GM21423 (cell line): Measurements from ENCODE around the gene AK2.
"Not testable (repeated sequence)": the region's sequence is repeated elsewhere in the genome, so short reads cannot be mapped to it uniquely, and the experiment has no call there.

Experiments used
- ATAC-seq: cut with Tn5 transposase; IDR thresholded peaks from one replicate; pipeline ENCODE4 v1.9.1; 2021; ENCODE audit warnings: mild to moderate bottlenecking, moderate library complexity; ENCODE audit not compliant: unreplicated experiment

The AK2 gene

DNA sequence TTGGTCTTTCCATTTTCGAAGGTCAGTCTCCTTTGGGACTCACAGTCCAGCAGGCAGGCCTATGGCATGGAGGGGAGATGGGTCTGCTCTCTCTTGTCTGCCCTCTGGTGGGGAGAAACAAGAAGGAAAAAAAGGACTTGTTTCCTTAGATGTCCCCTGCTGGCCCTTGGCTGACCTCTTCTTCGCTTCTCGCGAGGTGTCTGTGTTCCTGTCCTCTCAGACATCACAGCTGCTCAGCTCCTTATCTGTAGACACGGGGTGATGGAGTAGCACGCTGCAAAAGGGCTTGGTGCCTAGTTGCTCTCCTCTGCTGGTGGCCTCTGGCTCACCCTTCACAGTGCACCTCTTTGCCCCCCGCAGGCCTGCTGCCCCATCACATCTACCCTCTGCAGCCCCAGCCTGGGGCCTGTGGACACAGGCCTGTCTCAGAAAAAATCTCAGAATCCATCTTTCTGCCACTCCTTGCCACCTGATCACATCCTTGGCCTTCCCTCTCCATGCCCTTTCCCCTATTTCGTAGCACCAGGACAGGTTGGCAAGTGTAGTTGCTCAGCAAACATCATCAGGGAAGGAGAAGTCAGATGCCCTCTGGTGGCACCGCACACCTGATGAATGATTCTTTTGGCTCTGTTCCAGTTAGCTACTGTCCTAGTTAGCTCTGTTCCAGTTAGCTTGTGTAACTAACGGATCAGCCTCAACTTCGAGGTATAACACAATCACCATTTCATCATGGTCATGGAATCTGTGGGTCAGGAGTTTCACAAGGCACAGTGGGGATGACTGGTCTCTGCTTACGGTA is 18.7 kb upstream of the AK2 start:
- ATAC-seq, result no peak

DNA sequence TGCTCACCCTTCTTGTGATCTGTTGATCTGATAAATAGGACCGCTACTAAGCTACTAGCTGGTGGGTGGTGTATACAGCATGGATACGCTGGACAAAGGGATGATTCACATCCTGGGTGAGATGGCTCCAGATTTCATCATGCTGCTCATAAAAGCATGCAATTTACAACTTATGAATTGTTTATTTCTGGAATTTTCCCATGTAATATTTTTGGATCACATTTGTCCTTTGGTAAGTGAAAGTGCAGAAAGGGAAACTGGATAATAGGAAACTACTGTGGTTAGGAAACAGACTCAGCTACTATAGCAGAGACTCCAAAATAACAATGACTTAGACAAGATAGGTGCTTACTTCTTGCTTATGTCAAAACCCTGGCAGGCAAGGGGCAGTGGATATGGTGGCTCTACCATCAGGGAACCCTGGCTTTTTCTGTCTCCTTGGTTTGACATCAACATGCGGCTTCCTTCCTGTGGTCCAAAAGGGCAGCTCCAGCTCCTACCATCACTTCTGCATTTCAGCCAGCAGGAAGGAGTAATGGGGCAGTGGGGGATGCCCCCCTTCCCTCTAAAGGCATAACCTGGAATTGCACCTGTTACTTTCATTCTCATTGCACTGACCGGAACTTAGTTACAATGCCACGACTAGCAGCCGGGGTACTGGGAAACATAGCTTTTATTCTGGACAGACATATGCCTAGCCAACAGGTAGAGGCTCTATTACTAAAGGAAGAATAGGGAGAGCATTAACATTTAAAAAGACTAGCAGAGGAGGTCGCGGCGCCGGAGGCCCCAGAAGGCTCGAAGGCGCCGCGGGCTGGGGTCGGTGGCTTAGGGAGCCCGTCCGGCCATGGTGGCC is 13.8 kb upstream of the AK2 start:
- no peak for ATAC-seq

DNA sequence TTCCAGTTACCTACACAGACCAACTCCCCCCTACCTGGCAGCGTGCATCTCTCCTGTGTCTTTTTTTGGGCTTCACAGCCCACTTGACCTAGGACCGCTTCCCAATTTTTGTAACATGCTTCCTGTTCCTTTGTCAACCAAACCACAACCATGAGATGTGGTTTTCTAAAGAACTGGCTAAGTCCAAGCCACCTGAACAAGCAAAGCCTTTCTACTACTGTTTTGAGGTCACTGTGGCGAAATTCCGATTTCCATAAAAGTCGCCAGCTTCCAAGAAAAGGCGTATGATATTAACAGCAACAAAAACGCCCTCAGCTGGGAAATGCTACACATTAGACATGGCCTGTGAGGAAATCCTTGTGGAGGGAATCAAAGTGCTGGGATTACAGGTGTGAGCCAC is 12.7 kb upstream of the AK2 start:
- no peak for ATAC-seq

DNA sequence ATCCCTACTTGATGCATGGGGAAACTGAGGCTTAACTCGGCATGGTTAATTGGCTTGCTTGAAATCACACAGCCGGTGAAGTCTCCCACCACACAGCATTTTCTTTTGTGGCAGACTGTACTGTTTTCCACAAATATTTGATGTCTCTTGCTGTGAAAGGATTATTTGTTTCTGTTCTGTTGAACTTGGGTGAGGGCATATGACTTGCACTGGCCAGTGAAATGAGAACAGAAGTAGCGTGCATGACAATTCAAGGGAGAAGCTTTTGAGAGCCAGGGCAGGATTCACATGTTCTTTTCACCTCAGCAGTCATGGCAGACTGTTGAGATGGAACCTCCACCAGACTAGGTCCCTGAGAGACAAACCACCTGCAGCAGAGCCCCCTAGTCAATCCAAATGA is 11.7 kb upstream of the AK2 start:
- ATAC-seq, result no peak

DNA sequence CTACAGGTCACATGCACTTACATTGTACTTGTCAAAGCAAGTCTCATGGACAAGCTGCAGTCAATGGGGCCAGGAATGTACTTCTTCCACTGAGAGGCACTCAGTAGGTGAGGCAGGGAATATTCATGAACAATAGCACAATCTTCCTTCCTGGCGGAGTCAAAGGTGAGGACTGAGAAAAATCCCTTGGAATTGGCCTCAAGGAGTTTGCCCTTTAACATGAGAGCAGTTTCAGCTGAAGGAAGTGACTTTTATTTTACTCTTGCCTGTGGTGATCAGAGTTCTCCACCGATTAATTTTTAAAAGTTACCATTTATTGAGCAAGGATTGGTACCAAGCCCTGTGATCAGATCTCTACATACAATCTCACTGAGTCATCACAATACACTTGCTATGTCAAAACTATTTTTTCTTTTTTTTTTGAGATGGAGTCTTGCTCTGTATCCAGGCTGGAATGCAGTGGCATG is 11.2 kb upstream of the AK2 start:
- no peak for ATAC-seq

DNA sequence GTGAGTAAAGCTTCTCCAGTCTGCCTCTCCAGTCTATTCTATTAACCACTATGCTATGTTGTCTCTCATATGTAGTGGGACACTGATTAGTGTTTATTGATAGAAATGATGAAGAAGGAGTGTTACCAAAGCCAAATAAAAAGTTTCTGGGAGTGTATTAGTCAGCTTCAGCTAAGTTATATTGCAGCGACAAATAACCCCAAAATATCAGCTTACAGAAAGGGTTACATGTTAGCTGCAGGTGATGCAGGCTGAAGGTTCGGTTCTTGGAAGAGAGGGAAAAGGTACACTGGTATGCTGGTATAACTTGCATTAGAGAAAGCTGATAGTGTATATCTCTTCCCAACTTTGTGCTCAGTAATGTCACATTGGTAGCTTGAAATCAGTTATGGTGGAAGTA is 10.6 kb upstream of the AK2 start:
- ATAC-seq, result no peak

DNA sequence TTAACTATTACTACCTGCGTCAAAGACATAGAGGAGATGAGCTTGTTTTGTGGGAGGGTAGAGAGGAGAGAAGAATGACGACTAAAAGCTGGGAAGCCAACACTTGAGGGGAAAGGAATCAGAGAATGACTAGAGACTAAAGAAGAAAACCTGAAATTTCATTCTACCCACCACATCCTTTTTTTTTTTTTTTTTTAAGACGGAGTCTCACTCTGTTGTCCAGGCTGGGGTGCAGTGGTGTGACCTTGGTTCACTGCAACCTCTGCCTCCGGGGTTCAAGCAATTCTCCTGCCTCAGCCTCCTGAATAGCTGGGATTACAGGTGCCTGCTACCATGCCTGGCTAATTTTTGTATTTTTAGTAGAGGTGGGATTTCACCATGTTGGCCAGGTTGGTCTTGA is 9.6 kb upstream of the AK2 start:
- not testable (repeated sequence) for ATAC-seq

DNA sequence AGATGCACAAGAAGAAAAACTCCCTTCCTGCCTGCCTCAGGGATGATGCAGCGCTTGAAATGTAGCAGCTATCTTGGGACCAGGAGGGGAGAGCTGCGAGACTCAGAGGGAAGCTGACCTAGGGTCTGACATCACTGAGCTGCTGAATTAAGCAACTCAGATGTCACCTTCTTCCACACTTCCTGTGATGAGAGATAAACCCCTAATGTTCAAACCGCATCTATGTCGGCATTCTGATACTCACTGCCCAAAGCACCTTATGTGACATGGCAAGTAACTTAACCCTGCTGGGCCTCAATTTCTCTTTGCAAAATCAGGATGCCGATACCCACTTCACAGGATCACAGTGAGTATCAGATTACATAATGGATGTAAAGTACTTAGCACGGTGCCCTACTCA is 9.1 kb upstream of the AK2 start:
- ATAC-seq, result no peak

DNA sequence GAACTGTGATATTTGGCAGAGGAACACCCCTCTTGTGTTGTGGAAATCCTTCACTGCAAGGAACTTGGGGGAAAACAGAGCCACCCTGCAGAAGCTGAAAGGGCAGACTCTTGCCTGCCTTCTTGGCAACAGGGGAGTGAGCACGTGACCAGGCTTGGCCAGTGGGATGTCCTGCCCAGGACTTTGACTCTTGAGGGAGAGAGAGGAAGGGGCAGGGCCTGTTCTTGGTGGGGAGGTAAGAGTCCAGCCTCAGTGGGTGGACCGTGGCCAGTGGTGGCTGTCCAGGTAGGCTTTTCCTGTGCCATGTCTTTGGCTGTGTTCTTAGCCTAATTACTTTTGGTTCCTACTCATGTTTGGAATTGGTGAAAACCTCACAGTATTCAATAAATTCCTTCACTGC is 8.6 kb upstream of the AK2 start:
- no peak for ATAC-seq

DNA sequence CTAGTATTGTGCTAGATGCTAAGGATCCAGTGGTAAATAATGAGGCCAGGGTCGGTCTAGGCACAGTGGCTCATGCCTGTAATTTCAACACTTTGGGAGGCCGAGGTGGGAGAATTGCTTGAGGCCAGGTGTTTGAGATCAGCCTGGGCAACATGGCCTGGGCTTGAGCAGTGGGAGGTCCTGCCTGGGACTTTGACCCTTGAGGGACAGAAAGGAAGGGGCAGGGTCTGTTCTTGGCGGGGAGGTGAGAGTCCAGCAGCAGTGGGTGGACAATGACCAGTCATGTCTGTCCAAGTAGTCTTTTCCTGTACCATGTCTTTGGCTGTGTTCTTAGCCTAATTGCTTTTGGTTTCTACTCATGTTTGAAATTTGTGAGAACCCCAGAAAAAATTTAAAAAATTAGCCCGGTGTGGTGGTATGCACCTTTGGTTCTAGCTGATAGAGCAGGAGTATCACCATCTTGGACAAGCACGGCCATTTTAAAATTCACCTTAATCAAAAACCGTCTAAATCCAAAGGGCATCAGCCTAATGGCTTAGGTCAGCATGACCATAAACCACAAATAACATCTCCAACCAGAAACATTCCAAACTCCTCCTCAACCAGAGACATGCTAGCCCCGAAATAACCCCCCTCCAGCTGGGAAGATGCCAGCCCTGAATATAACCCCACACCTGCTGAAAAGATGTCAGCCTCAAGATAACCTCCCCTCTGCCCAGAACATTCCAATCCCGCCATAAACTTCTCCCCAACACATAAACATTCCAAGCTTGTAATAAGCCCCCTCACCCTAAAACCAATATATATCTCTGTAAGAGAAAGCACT is 6.8 kb upstream of the AK2 start:
- ATAC-seq, result no peak

DNA sequence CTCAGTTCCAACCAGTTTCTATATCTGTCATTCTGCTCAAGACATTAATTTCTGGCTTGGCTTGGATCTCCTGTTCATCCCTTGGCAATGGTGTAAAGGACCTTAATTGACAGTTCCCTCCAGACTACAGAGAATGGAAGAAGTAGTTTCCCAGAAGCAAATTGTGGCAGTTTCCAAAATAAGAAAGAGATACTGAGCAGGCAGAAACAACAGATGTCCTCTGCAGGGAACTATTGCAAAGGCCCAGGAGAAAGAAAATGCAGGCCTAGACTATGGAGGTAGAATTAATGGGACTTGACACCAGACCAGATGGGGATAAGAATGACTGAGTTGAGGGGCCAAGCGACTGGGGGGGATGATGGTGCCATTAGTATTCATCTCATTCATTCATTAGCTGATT is 6.1 kb upstream of the AK2 start:
- no peak for ATAC-seq

DNA sequence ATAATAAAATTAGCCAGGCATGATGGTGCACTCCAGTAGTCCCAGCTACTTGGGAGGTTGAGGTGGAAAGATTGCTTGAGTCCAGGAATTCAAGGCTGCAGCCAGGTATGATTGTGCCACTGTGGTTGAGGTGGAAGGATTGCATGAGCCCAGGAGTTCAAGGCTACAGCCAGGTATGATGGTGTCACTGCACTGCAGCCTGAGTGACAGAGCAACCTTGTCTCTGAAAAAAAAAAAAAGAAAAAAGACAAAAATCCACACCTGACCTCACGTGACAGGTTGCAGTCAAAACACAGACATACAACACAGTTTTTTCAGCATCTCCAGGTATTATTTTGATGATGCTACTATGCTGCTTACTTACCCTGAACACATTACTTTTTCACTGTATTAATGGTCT is 4.3 kb upstream of the AK2 start:
- ATAC-seq, result no peak

DNA sequence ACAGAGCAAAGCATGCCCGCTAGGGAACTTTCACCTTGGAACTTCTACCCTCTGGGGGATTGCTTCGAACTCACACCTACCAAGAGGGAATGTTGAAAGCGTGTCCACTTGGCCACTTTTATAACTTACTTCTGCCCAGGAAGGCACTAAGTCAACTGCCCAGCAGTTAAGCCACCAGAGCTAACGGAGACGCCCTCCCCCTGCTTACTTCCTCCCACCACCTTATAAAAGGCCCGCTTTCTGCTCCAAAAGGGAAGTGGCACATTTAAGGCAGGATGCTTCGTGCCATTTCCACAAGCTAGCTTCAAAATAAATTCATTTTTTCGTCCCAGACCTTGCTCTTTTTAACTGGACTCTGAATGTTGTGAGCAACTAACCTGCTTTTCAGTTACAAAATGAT is 3.2 kb upstream of the AK2 start:
- ATAC-seq, result no peak

DNA sequence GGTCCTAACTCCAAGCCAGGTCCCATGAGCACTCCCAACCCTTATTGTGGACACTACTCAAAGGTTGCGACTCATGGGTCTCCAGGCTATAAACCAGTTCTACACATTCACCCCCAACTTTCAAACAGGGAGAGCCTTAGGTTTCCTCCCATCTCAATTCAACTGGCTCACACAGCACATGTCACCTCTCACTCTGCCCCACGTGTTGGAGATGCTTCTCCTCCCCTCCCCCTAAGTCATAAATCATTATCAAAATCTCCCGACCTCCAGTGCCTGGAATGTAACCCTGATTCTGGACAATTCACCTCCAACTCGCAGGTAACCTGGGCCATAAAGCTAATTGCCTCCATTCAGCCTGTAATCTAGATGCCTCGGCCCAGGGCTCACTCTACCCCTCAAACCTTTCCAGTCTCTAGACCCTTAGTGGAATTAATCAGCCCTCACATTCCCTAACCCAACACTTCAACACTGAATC is 595 bp downstream of the AK2 start:
- no peak for ATAC-seq

DNA sequence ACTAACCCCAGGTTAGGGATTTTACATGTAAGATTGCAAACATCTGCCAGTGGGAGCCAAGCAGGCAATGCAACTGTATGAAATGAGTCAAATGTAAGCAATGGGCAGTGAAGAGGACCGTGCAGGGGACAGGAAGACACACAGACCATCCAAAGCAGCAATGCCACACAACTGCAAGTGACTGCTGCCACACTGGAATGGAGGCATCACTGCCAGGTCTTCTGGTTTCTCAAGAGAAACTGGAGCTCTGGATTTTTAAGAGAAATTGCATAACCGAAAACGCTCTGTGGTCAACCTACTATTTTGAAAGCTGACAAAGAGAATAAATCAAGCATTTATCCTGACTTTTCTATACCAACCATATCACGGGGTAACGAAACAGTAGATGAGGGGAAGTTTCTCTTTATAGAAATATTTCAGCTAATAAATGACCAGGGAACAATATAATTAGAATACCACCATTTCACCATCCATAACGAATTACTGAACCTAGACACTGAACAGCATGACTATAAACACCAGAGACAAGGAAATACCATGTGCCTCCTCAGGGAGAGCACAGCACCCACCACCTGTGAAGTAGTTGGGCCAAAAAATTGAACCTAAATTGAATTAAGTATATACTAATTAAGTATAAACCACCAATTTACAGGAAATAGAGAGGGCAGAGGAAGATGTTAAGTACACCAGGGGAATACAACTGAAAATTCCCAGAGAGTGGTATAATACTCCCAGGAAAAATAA is 4.4 kb downstream of the AK2 start:
- ATAC-seq, result no peak

DNA sequence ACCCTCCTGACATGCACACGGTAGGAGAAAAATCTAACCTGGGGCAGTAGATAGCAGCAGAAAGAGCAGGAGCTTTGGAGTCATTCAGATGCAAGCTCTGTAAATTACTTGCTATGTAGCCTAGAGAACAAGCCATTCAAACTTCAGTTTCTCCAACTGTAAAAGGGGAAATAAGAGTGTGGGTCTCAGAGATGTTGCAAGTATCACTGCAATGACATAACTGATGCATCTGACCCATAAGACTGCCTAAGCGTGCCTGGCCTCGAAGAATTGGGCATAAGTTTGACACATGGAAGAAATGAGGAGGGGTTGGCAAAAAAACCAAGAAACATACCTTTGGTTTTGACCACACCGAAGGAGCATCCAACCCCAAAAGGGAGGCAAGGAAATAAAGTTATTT is 5.2 kb downstream of the AK2 start:
- no peak for ATAC-seq

DNA sequence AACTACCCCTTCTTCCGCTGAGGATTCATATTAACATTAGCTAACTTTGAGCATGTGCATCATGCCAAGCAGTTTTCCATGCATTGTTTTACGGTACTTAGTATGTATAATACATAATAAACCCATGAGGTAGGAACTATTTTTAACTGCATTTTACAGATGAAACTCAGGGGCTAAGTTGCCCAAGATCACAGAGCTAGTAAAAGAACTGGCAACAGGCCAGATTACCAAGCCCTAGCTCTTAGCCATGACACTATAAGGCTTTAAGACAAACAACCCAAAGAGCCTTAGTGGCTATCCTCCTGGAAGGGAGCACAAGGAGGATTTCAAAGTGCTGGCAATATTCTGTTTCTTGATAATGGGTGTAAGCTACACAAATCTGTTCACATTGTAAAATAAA is 6.1 kb downstream of the AK2 start:
- no peak for ATAC-seq

DNA sequence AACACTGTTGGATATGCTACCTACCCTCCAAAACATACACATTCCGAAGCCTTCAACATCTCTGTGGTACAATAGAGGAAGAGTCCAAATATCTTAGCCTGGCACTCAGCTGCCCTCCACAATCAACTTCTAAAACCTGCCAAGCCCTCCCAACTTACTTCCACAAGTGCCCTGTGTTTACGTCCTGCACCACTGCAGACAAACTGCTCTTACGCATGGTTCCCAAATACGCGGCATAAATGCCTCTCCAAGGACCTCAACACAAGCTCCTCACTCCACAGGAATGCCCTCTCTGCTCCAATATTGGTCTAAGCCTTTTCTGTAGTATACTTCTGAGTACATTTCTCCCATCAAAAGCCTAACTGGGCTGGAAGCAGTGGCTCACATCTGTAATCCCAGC is 6.8 kb downstream of the AK2 start:
- ATAC-seq, result no peak

DNA sequence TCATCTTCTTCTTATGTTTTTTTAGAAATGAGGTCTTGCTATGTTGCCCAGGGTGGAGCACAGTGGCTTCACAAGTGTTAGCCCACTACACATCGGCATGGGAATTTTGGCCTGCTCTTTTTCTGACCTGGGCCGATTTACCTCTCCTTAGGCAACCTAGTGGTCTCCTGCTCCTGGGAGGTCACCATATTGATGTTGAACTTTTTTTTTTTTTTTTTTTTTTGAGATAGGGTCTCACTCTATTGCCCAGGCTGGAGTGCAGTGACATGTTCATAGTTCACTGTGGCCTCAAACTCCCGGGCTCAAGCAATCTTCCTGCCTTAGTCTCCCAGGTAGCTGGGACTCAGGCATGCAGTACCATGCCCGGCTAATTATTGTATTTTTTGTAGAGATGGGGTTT is 7.5 kb downstream of the AK2 start:
- no peak for ATAC-seq

DNA sequence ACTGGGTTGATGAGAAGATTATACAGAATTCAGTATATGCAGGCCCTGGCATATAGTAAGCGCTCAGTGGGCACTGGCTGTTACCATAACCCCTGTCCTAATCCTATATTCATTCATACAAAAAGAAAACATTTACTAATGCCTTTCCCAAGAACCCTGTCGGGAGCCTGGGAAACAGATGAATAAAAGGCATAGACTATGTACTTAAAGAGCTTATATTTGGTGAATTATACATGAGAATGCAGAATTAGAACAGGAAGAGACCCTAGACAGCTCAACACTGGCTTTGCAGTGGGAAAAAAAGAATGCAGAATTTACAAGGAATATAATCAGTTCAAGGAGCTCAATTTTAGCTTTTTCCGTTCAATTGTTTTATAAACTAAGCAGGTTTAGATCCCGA is 10.9 kb downstream of the AK2 start:
- ATAC-seq, result no peak

DNA sequence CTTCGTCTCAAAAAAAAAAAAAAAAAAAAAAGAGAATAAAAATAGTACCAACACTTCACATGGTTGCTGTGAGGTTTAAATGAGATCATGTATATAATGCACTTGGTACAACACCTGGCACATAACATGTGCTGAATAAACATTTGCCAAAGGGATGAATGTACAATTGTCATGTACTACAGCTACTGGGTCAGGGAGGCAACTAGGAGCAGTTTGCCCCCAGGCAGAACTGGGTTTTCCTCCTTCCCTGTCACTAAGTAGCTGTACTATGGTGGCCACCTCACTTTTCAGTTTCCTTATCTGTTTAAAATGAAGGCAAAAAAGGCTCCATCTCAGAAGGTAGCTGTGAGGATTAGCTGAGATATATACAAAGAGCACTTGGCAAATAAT is 11.5 kb downstream of the AK2 start:
- no peak for ATAC-seq
